ENCODE measurements around the gene GSTT2.

GRCh38 chr22:24016156-24016555, 36.2 kb downstream of the GSTT2 start:
- TF ChIP-seq CTCF (IDR thresholded peaks at IDR 0.05) (no peak), POLR2A (IDR thresholded peaks at IDR 0.05) (no peak)
